CD4-positive, alpha-beta T cell treated with Interleukin-15 for 4 hours (primary cell): Measurements from ENCODE around the gene TRAF3IP3.
A peak's percentile ranks its signal among the peaks of the same experiment; 100 is the strongest.
"Not testable (repeated sequence)": the region's sequence is repeated elsewhere in the genome, so short reads cannot be mapped to it uniquely, and the experiment has no call there.

Source experiments
- DNase-seq: peaks from one replicate; pipeline ENCODE4 v3.0.0-alpha.2; 2020; ENCODE audit warnings: low spot score

TRAF3IP3 gene

DNA sequence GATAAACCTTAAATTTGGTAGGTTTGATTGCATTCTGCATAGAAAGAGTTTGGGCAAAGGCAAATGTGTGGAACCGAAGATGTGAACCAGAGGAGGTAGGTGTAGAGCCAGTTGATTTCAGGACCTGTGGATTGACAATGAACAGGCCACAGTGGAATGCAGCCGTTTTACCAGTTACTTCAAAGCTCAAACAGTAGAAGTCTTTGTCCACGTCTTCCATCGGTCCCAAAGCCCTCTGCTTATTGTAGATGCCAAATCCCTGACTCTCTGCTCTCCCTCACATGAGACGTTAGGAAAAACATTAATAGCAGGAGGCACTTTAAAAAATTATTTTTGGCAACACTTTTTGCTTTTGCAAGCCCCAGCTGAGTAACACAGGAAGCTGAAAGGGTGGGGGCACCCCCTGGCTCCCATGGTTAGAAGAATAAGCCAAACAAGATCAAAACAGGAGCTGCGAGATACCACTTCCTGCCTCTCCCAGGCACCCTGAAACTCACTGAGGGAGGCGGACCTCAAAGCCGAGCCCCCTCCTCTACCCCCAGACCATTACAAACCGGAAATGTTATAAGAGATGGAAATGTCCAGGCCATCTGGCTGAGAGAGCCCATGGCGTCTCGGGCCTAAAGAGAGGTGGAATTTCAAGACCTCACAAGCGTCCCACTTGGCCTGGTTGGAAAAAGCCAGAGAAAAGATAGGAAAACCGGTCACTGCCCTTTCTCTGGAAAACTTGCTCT, 13.5 kb downstream of the TRAF3IP3 start:
- DNase-seq, result peak; percentile 84

DNA sequence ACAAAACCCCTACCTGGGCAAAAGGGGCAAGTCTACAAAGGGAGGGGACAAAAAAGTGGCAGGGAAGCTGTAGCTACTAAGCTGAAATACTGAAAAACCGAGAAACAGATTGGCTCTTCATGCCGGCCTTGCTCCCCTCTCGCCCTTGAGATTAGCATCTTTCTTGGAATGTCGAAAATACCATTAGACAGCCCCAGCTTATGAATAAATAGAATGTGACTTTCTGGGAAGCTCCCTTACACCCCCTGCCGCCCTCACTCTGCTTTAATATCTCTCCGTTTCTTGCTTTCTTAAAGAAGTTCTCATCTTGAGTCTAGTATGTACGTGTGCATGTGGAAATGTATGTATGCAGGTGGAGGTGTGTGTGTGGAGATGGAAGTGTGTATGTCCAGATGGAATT, 14.1 kb downstream of the TRAF3IP3 start:
- DNase-seq, result peak; percentile 23

DNA sequence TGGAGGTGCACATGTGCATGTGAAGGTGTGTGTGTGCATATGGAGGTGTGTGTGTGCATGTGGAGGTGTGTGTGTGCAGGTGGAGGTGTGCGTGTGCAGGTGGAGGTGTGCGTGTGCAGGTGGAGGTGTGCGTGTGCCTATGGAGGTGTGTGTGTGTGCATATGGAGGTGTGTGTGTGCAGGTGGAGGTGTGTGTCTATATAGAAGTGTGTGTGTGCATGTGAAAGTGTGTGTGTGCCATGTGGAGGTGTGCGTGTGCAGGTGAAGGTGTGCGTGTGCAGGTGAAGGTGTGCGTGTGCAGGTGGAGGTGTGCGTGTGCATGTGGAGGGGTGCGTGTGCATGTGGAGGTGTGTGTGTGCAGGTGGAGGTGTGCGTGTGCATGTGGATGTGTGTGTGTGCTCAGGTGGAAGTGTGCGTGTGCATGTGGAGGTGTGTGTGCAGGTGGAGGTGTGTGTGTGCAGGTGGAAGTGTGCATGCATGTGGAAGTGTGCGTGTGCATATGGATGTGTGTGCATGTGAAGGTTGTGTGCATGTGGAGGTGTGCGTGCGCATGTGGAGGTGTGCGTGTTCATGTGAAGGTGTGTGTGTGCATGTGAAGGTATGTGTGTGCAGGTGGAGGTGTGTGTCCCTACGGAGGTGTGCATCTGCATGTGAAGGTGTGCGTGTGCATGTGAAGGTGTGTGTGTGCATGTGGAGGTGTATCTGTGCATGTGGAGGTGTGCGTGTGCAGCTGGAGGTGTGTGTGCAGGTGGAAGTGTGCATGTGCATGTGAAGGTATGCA, 15.0 kb downstream of the TRAF3IP3 start:
- DNase-seq, result no peak

DNA sequence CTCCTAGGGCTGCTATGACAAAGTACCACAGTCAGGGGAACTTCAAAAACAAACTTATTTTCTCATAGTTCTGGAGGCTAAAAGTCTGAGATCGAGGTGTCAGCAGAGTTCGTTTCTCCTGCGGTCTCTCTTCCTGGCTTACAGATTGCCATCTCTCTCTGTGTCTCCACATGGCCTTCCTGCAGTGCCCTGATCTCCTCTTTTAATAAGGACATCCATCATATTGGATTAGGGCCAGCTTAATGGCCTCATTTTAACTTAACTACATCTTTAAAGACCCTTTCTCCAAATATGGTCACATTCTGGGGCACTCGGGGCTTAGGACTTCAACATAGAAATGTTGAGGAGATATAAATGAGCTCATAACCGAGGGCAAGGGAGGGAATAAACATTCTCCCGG, 16.3 kb downstream of the TRAF3IP3 start:
- no peak for DNase-seq

DNA sequence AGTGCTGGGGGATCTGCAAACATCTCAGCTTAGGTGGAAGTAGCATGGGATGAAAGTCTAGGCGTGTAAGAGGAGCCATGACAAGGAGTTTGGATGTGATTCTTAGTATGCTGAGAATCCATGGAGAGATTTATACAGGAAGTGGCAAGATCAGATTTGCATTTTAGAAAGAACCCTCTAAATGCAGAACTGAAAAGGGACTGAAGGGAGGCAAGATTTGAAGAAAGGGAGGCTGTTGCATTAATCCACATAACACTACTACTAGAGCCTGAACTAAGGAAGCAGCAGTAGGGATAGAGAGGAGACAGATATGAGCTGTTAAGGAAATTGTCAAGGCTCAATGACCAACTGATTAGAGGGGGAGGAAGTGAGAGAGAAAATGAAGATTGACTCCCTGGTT, 18.7 kb downstream of the TRAF3IP3 start:
- no peak for DNase-seq

DNA sequence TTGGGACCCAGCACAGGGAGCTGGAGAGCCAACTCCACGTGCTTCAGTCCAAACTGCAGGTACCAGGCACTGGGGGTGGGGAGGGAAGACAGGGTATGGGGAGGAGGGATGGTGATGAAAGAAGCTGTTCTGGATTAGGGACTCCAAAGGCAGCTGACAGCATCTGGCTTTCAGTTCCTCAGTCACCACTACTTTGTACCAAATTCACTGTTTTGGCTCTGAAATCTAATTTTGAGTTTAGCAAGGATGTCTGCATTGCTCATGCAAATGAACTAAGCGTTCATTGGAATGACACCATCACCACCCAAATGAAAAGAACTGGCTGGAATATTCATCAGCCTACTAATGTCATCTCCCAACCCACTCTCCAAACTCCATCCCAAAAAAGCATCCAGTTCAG, 19.8 kb downstream of the TRAF3IP3 start:
- no peak for DNase-seq

DNA sequence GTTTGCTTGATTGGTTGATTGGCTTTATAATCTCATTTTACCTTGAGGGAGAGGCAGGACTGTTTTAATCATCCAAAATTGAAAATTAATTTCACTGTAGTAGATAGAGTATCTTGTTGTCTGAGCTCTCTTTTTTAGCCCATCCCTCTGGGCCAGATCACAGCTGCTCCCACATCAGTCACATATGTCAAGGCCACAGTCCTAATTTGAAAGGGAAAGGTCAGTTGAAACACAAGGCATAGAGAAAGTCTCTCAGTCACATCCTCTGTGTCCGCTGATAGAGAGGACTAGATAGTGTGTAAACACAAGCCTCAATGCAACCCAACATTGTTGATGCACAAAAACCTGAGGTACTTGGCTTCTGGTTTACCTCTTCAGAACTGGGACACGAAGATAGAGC, 21.7 kb downstream of the TRAF3IP3 start:
- DNase-seq, result no peak

DNA sequence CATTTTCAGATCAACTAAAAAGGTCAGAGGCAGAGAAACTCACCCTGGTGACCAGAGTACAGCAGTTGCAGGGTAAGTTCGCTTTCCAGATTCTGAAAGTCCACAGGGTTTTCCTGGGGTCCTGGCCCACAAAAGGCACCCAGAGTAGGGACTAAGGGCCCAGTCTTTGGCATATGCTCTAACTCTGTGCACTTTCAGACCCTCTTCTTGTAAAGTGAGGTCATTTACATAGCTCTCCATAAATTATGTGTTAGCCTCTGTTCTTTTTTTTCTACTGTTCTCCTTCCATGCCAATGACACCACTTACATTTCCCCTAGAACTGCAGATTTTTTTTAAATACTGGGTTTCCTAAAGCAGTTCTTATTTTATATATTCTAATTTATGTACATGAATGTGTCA, 22.2 kb downstream of the TRAF3IP3 start:
- no peak for DNase-seq

DNA sequence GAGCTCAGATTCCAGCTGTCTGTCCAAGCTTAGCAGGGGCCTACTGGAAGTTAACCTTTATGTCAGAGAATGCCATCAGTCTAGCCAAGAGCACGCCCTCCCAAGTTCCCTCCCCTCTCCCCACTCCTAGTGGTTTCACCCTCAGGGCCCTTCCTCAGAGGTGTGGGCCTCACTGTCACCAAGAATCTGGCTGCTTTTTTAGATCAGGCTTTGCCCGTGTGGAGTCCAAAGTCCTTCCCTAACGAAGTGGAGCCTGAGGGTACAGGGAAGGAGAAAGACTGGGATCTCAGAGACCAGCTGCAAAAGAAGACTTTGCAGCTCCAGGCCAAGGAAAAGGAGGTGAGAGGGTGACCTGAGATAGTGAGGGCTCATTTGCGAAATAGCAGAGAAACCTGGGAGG, 24.4 kb downstream of the TRAF3IP3 start:
- no peak for DNase-seq

DNA sequence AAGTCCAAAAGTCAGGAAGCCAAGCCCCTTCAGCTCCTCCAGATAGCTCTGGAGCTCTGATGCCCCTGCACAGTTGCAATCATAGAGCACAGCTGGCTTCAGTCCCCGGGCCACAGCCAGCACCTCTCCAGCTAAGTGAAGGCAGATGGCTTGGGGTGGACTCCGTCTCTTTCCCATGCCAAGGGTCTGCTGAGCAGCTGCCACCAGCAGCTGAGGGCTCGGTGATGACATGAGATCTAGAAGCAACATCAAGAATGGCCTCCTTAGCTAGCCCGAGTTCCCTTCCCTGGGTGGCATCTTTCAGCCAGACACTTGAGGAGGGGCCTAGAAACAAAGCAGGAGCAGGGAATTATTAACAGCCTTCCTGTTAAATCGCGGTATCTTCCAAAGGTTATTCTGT, 27.5 kb downstream of the TRAF3IP3 start:
- DNase-seq, result no peak

DNA sequence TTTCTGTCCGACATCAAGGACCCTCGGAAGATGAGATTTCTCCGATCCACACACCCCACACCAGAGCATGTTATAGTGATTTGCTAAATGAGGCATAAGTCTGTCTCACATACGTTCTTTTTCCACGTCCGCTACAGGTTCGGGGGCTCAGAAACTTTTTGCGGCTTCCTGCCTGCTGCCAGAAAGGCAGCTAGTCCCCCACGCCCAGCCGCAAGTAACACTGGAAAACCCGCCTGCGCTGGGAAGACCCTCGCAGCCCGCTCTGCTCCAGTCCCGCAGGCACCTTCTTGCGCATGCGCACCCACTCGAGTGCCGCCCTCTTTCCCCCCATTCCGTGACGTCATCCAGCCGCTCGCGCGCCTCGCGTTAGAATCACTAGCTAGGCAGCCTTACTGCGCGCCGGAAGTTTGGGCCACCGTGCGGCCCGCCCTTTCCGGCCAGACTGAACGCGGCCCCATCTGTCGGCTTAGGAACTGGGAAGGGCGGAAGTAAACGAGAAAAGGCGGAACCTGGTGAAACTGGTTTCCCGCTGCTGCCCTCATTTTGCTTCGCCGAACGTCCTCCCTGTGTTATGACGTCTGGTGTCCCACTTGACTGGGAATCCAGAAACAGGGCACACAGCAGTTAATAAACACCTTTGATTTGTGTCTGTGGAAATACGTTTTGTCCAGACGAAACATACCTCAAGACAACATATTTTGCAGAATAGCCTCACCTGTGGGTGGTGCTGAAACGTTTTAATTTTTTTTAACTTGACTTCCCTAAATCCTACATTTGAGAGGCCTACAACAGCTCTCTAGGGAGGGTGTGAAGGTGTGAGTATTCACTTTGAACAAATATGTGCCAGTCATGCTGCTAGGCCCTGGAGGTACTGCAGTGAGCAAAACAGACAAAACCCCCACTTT, 28.7 kb downstream of the TRAF3IP3 start, which contains the start of gene C1orf74:
TSS of gene C1orf74 (minus strand) at position 295 of the 905 bp plus-strand sequence. CDS start 925 bp downstream, outside the sequence.
- peak; percentile 98 for DNase-seq

DNA sequence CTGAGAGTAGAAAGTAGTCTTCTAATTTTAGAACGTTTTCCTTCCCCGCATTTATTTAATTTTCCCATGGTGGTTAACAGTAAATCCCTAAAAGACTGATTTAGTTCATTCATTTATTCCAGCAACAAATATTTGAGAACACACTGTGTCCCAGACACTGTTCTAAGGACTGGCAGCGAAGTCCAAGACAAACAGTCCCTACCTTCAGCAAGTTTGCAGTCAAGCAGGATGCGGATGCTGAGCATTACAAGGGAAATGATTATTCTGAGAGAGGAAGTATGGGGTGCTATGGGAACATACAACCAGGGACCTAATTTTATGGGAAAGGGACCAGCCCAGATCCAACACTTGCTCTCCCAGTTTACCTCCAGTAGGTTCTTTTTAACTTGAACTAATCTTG, 29.7 kb downstream of the TRAF3IP3 start:
- DNase-seq, result no peak

DNA sequence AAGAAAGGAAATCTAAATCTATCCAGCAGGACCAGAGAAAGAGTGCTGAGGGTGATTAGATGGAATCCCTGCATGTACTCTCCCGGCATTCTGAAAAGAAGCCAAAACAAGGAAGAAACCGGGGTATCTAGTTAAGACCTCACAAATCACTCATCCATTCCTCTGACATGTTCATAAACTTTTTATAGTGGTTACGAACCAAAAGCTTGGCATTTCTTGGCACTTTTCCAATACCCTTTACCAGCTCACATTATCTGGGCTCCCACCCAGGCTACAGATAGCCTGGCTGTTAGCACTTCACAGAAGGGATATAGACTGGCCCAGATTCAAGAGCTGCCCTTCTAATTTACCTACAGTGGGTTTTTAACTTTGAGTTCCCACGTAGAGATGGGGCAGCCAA, 30.3 kb downstream of the TRAF3IP3 start:
- DNase-seq, result no peak

DNA sequence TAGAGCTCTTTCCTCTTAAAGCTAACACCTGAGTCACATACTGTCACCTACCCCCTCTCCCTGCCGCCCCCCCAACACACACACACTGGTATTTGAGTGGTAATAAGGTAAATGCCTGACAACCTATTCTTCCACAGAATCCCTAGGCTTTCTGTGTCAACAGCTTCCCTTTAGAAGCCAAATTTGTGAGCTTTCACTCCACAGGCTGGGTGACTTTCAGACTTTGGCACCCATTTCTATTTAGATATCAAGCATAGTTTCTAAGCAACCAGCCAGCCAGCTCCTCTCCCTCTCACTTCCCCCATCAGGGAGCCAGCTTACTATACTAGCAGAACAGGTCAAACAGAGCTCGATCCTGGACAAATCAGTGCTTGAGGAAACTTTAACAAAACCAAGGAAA, 31.7 kb downstream of the TRAF3IP3 start:
- no peak for DNase-seq

DNA sequence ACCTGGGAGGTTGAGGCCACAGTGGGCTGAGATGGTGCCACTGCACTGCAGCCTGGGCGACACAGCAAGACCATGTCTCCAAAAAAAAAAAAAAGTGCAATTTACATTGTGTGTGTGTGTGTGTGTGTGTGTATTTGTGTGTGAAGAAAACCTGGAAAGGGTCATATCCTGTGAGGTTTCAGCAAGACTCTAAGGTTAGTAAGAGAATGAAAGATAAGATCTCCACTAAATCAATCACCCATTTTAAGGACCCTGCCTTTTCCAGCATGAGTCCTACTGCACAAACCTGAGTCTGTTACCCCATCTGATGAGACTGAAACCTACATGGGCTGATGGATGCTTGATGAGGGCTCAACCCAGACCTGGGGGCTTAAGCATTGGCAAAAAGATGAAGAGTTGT, 33.4 kb downstream of the TRAF3IP3 start:
- DNase-seq, result no peak

DNA sequence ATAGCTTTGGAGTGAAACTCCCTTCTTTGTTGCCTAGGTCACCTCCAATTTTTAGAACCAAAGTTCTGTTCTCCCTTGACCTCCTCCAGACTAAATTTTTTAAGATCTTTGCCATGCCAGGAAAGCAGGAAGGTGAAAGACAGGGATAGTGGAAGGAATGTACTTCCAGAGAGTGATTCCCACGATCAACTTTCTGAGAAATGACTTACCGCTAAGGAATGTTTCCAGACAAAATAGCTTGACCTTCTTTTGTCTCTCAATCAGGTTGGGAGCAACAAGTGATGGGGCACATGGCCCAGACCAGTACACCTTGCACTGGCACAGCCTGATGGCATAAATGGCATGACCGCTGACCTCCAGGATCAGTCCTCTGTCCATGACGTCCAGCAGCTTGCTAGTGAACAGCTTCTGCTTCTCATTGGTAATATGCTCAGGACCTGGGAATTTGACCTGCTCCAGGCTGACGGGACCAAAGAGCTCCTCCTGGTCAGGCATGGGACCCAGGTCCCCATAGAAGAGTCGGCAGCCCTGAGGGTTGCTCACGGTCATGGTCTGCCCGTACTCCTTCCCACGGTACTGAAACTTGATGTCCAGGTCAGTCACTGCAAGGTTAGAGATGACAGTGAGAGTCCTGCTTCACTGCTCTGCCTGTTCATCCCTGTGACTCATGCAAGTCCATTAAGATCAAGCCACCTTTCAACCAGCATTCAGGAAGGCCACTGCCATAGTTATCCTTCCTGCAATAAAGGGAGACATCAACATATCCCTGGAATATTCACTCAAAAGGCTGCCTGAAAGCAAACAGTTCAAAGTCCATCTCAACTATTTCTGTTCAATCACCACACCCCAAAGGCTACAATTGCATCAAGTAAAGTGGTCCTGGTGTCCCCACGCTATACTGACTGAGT, 34.7 kb downstream of the TRAF3IP3 start:
- no peak for DNase-seq

DNA sequence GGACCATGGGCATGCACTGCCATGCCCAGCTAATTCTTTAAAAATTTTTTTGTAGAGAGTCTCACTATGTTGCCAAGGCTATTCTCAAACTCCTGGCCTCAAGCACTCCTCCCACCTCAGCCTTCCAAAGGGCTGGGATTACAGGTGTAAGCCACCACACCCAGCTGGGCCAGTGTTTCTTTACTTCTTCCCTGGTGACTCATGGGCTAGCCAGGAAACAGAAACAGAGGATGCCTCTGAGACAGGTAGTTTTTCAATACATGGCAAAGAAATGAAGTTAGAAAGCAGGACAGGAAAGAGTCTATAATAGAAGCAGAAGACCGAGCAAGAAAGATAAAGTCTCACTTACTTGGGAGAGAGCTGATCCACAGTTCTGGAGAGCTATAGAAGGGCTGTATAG, 36.1 kb downstream of the TRAF3IP3 start:
- no peak for DNase-seq

DNA sequence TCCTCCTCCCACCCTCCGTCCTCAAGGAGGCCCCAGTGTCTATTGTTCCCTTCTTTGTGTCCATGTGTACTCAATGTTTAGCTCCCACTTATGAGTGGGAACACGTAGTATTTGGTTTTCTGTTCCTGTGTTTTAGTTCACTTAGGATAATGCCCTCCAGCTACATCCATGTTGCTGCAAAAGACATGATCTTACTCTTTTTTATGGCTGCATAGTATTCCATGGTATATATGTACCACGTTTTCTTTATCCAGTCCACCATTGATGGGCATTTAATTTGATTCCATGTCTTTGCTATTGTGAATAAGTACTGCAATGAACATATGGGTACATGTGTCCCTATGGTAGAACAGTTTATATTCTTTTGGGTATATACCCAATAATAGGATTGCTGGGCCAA, 37.9 kb downstream of the TRAF3IP3 start:
- not testable (repeated sequence) for DNase-seq

DNA sequence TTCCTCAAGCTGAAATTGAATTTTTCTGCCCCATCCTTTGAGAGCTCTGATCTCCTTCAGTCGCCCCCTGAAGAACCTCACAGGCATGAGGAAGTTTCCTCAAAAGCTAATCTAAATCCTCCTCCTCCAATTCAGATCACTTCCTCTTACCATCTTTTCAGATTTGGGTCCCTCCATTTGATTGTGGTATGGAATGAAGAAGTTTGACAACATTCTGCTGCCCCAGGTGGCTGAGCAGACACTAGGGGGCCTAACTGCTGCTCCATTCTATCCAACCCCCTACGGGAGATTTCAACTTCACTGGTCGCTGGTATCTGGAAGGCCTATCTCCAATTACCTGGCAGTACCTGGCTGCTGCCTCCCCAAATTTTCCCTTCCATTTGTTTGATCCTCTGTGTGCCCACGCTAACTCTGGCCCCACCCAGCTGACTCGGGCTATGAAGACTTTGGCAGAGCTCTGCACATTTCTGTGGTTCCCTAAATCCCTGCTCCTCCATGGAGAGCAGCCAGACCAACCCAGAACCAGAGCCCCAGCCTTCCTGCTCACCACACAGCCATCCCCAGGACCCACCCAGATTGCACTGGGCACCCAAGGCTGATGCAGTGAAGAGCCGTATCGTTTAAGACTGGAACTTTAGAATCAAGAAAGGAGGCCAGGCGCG, 42.3 kb downstream of the TRAF3IP3 start:
- no peak for DNase-seq

DNA sequence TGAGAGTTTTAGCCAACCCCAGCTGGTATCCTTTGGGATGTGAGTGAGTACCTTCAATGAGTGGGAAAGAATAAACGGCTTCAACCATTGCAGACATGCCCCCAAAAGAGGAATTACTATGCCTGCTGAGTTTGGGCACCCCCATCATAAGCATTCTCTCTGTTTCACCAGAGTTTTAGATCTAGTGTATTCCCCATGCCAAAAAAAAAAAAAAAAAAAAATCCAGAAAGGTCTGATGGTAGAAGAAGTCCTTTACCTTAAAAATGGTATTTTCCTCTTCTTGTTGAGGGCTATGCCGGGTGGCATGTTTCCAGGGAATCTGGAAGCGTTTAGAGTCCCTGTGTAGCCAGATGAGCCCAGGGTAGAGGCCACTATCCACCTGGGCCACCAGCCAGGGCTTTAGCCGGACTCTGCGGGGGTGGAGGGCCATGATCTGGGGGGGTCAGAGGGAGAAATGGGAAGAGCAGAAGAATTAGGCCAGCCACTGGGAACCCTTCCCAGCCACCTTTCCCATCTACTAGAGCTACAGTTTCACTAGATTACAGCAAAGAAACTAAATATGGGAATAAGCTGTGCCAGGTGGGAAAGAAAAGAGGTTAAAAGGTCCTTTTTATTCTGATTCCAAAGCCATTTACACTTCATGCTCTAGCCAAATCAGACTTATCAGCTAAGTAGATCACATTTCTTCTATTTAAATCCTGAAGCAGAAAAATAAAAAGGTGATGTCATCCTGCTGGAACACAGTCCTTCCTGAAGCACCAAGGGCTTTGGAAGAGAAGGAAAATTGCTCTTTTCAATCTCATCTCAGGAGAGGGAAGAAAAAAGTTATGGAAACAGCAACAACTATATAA, 45.4 kb downstream of the TRAF3IP3 start:
- DNase-seq, result no peak
